Muscle layer of duodenum (tissue), 2 donors: ENCODE results near the gene SLC40A1.
A peak's percentile ranks its signal among the peaks of the same experiment; 100 is the strongest.

Experiments
- H3K27ac ChIP-seq: one replicate; pipeline ENCODE4 v1.7.0; 2013; ENCODE audit warnings: mild to moderate bottlenecking, low read length
- H3K27me3 ChIP-seq: one replicate; pipeline ENCODE4 v1.7.0; 2013; ENCODE audit warnings: low read depth, mild to moderate bottlenecking, control low read depth, low read length
- H3K36me3 ChIP-seq, 2 donors: one replicate each; pipeline ENCODE4 v1.7.0; 2013; ENCODE audit warnings: low read length in 2 of 2, control low read depth in 1 of 2, mild to moderate bottlenecking in 1 of 2; ENCODE audit not compliant: insufficient read depth in 2 of 2, control insufficient read depth in 1 of 2
- H3K4me1 ChIP-seq, 2 donors: one replicate each; pipeline ENCODE4 v1.7.0; 2013; ENCODE audit warnings: low read length in 2 of 2, mild to moderate bottlenecking in 2 of 2, control low read depth in 1 of 2, moderate library complexity in 1 of 2; ENCODE audit not compliant: insufficient read depth in 2 of 2, control insufficient read depth in 1 of 2
- H3K4me3 ChIP-seq, 2 donors: one replicate each; pipeline ENCODE4 v1.7.0; 2013; ENCODE audit warnings: low read length in 2 of 2, low read depth in 1 of 2, mild to moderate bottlenecking in 1 of 2
- H3K9me3 ChIP-seq, 2 donors: one replicate each; pipeline ENCODE4 v1.7.0; 2013; ENCODE audit warnings: low read length in 2 of 2, control low read depth in 1 of 2, mild to moderate bottlenecking in 1 of 2; ENCODE audit not compliant: control insufficient read depth in 1 of 2
- donor health status: healthy.

Gene SLC40A1

GRCh38 chr2:189595417-189595816, 14.8 kb upstream of the SLC40A1 start:
- Histone ChIP-seq H3K4me3 (no peak overlapping the region), H3K9me3 (no peaks in the 10 kb centered on the region), H3K27ac (no peak overlapping the region), H3K27me3 (no peaks in the 10 kb centered on the region), H3K36me3 (no peaks in the 10 kb centered on the region), H3K4me1 (no peaks in the 10 kb centered on the region)

- Histone ChIP-seq H3K27me3 (no peaks in the 10 kb centered on the region), H3K36me3 (no peaks in the 10 kb centered on the region), H3K4me3 (no peak overlapping the region), H3K27ac (no peak overlapping the region), H3K9me3 (no peaks in the 10 kb centered on the region), H3K4me1 (no peaks in the 10 kb centered on the region)
Measured at GRCh38 chr2:189594305-189594704, 13.7 kb upstream of the SLC40A1 start.

GRCh38 chr2:189593115-189593514, 12.5 kb upstream of the SLC40A1 start:
- Histone ChIP-seq H3K4me3 (no peak overlapping the region), H3K4me1 (no peaks in the 10 kb centered on the region), H3K27ac (no peak overlapping the region), H3K9me3 (no peaks in the 10 kb centered on the region), H3K27me3 (no peaks in the 10 kb centered on the region), H3K36me3 (no peaks in the 10 kb centered on the region)

GRCh38 chr2:189592353-189592984, 11.9 kb upstream of the SLC40A1 start:
- Histone ChIP-seq H3K27ac (no peak overlapping the region), H3K27me3 (no peaks in the 10 kb centered on the region), H3K36me3 (no peaks in the 10 kb centered on the region), H3K4me3 (no peak overlapping the region), H3K9me3 (no peaks in the 10 kb centered on the region), H3K4me1 (no peaks in the 10 kb centered on the region)

- H3K9me3 ChIP-seq, result no peaks in the 10 kb centered on the region
Measured at GRCh38 chr2:189587780-189588179, 7.2 kb upstream of the SLC40A1 start.

GRCh38 chr2:189585226-189585756, 4.7 kb upstream of the SLC40A1 start:
- Histone ChIP-seq H3K4me3 (no peak overlapping the region), H3K4me1 (peaks cover 4 to 8% of the 10 kb centered on the region in 2 donors), H3K36me3 (no peaks in the 10 kb centered on the region), H3K27me3 (no peaks in the 10 kb centered on the region), H3K27ac (no peak overlapping the region), H3K9me3 (no peaks in the 10 kb centered on the region)

More at GRCh38 chr2:189587780-189588179, 7.2 kb upstream of the SLC40A1 start:
- Histone ChIP-seq H3K27me3 (no peaks in the 10 kb centered on the region), H3K4me3 (no peak overlapping the region), H3K27ac (no peak overlapping the region), H3K36me3 (no peaks in the 10 kb centered on the region), H3K4me1 (no peaks in the 10 kb centered on the region)

- H3K36me3 ChIP-seq, result no peaks in the 10 kb centered on the region
- H3K27ac ChIP-seq, result no peak overlapping the region
- no peaks in the 10 kb centered on the region for H3K27me3 ChIP-seq
- H3K4me1 ChIP-seq, result peaks cover 4 to 8% of the 10 kb centered on the region in 2 donors
- no peaks in the 10 kb centered on the region for H3K9me3 ChIP-seq
- H3K4me3 ChIP-seq, result no peak overlapping the region
Measured at GRCh38 chr2:189584686-189585085, 4.1 kb upstream of the SLC40A1 start.

DNA sequence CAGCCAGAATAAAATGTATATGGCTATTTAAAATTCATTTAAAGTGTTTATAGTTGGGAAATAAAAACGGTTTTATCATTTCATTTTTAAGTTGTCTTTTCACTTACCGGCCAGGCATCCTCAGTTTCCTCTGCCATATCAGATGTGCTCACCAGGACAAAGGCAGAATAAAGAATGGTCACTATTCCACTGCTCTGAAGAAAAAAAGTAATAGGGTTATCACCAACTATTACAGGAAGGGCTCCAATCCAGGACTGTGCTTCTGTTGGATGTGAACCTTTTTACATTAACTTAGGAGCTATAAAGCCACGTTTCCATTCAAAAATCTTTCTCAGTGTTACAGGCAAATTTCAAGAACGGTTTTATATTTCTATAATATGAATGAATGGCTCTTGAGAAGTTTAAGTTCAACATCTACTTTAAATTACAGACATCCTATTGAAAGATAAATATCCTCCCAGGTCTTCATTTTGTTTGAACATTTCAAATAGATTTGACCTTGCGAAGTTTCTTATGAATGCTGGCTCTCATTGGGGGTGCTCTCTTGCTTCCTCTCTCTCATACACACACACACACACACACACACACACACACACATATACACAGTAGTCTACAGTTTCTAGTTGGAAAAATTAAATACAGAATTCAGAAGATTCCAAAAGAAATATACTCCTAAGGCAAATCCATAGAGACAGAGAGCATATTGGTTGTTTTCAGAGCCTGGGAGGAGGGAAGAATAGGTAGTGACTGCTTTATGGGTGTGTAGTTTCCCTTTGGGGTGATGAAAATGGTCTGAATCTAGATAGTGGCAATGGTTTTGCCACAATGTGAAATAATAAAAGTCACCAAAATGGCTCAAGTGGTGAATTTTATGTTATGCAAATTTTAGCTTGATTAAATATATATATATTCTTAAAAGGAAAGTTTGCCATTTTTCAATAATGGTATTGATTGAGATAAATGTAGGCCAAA, 2.9 kb upstream of the SLC40A1 start:
- no peaks in the 10 kb centered on the region for H3K9me3 ChIP-seq
- no peaks in the 10 kb centered on the region for H3K36me3 ChIP-seq
- peaks cover 4 to 14% of the 10 kb centered on the region in 2 donors for H3K4me1 ChIP-seq
- no peak overlapping the region for H3K4me3 ChIP-seq
- H3K27ac ChIP-seq, result no peak overlapping the region
- H3K27me3 ChIP-seq, result no peaks in the 10 kb centered on the region

GRCh38 chr2:189582809-189583192, 2.2 kb upstream of the SLC40A1 start:
- H3K27ac ChIP-seq, result no peak overlapping the region
- no peaks in the 10 kb centered on the region for H3K9me3 ChIP-seq
- no peaks in the 10 kb centered on the region for H3K27me3 ChIP-seq
- H3K36me3 ChIP-seq, result no peaks in the 10 kb centered on the region
- no peak overlapping the region for H3K4me3 ChIP-seq
- H3K4me1 ChIP-seq, result peaks cover 4 to 19% of the 10 kb centered on the region in 2 donors

DNA sequence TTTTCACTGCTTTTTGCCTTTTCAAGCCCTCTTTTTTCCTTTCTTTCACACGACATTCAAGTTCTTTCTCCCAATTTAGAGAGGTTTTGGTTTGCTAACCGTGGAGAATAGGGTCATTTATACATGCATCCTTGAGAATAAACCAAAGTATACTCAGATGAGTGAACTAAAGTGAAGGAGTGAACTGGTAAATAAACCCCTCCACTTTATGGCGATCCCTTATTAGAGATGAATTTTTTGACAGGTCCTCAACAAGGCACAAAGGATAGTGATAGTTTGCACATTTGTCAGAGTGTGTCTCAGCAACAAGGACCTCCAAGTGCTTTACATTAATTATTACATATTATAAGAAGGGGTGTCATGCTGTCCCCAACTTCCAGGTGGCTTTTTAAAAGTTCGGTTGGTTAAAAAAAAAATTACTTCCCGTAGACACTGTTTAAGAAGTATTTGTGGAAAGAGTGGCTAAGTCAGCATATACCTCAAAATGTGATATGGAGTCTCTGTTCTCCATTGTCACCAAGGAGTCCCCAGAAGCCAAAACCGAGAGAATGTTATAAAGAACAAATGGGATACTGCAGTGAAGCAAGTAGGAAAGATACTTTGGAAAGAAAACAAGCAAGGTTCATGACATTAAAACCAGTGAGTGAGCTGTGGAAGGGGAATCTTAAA, 1.7 kb upstream of the SLC40A1 start:
- Histone ChIP-seq H3K4me1 (peaks cover 4 to 25% of the 10 kb centered on the region in 2 donors), H3K27me3 (no peaks in the 10 kb centered on the region), H3K4me3 (peak overlapping the region in 1 of 2 donors; percentile 81), H3K9me3 (no peaks in the 10 kb centered on the region), H3K36me3 (no peaks in the 10 kb centered on the region), H3K27ac (no peak overlapping the region)
